ENCODE data around the gene SHISA6.

GRCh38 chr17:11269210-11269609, 28.2 kb downstream of the SHISA6 start:
- TF ChIP-seq CTCF (IDR thresholded peaks at IDR 0.05) (no peak), EP300 (IDR thresholded peaks at IDR 0.05) (no peak), POLR2A (IDR thresholded peaks at IDR 0.05) (no peak), POLR2AphosphoS5 (IDR thresholded peaks at IDR 0.05) (no peak)
